Putamen (tissue), 1 donor: ENCODE measurements around the gene PIP4P1.
A peak's percentile ranks its signal among the peaks of the same experiment; 100 is the strongest.
"Not testable (repeated sequence)": the region's sequence is repeated elsewhere in the genome, so short reads cannot be mapped to it uniquely, and the experiment has no call there.

Source experiments
- DNase-seq: peaks from one replicate; pipeline ENCODE4 v3.0.0-alpha.2; 2016; ENCODE audit warnings: low spot score

PIP4P1 gene

DNA sequence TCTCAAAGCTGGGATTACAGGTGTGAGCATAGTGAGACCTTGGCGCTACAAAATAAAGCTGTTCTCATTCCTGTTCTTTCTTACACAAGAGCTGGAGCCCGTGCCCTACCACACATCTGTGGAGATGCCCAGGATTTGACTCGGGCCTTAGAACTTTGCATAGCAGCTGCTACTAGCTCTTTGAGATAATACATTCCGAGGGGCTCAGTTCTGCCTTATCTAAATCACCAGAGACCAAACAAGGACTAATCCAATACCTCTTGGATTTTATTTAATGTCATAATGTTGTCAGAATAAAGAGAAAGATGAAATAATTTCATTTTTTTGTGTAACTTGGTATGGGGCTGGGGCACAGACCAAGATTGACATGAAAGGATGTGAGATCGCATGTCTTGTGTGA lies 15.5 kb upstream of the PIP4P1 start:
- DNase-seq = no peak

DNA sequence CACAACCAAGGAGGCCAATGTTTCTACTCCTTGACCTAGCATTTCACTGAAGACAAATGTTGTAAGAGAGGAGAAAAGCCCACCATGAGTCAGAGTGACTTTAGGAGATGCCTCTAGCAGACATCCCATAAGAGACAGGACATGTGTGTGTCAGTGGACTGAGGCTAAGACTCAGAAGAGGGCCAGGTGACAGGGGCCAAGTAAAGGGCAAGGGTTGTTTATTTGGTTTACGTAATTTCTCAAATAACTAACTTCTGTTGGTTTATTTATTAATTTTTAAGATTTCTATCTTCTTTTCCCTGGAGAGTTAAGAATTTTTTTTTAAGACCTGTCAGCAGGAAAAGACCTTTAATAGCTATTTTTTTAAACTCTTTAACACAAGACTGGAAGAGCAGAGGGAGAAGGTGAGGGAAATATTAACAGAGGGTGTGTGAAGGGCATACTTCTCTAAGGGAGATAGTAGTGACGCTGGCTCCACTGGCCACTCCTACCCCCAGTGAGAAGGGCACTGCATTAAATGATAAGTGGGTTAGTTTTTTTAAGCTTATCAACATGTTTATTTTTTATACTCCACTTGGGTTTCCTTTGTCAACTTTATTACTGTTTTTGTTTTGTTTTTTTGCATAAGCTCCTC lies 11.4 kb upstream of the PIP4P1 start:
- DNase-seq = no peak

DNA sequence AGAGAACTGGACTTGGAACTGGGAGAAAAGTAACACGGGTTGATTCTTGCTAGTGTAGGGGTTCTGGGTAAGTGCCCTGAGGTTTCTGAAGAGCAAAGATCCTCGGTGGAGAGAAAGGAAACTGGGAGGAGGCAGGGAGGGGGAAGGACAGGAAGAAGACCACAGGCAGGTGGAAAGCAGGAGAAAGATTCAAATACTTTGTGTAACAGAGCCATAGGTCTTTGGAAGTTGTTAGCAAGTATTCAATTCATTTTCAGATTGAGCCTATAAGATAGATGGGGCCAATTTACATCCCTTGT lies 9.3 kb upstream of the PIP4P1 start:
- no peak for DNase-seq

DNA sequence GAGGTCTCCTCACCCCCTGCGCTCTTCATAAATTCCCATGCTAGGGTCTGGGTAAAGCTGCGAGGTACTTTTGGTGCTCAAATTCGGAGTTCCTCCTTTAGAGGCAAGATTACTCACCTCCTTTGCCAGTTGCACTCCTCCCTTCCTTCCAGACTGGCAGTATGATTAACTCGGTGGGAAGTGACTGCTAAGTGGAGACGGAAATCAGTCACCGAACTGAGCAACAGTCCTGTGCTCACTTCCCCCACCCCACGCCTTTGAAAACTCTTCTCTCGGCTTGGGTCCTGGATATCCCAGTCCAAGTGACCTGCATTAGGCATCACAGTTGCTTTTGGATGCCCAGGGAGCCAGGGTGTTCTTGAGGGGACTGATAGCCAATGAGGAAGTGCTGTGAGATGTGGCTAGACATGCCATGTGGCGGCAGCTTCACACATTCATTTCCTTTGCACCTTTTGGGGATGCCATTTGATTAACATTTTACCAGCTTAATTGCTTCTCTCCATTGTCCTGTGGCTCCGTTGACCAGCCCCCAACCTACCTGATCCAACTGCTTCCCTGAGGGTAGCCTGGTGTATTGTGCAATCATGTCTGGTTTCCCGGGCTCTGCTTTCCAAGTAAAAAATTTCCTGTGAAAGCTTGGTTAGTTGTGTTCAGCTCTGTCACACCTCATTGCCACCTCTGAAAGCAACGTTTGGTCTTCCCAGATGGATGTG lies 8.8 kb upstream of the PIP4P1 start:
- DNase-seq = no peak

DNA sequence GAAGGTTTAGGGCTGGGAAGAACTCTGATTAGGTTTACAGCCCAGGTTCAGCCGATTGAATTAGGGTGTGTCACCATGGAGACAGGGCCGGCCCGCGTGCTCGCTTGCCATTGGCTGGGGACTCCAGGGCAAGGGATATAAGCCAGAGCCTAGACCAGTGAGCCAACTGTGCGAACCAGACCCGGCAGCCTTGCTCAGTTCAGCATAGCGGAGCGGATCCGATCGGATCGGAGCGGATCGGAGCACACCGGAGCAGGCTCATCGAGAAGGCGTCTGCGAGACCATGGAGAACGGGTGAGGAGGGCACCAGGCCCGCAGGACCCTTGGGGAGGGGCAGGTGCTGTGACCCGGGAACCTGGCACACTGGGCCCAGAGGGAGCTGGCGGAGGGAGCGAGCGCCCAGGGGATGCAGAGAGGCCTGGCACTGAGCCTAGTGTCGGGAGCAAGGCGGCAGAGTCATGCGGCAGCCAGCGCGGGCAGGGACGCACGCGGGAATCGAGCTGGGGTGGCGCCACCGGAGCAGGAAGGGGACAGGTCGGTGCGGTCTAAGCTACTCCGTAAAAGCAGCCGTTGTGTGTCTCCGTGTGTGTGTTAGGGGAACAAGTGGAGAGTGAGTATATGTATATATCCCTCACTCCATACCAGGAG lies 8.1 kb upstream of the PIP4P1 start, which contains the start of gene PNP:
Gene PNP, plus strand, starts transcription at position 165 of the 648 bp plus-strand sequence. Its CDS starts 119 bp downstream, at position 284.
- peak; percentile 84 for DNase-seq

DNA sequence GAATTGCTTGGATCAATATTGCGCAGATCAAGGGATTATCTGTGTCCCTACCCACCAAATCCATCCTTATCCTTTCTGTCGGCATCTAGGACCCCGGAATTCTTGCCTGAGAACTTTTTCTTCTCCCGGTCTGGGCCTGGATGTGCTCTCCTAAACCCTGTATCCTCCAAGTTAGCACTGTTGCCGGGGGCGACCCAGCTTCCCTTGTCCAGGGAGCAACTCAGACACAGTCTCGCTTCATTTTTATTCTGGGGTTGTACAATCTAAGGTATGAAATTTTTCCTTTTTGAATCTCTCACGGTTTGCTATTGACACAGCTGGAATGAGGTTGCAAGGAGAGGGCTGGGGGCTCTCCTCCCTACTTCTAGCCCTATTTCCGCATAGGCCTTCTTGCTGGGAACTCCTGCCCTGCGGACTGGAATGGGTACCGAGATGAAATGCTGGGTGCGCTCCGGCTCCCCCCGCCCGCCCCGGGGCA lies 7.6 kb upstream of the PIP4P1 start:
- DNase-seq = no peak

DNA sequence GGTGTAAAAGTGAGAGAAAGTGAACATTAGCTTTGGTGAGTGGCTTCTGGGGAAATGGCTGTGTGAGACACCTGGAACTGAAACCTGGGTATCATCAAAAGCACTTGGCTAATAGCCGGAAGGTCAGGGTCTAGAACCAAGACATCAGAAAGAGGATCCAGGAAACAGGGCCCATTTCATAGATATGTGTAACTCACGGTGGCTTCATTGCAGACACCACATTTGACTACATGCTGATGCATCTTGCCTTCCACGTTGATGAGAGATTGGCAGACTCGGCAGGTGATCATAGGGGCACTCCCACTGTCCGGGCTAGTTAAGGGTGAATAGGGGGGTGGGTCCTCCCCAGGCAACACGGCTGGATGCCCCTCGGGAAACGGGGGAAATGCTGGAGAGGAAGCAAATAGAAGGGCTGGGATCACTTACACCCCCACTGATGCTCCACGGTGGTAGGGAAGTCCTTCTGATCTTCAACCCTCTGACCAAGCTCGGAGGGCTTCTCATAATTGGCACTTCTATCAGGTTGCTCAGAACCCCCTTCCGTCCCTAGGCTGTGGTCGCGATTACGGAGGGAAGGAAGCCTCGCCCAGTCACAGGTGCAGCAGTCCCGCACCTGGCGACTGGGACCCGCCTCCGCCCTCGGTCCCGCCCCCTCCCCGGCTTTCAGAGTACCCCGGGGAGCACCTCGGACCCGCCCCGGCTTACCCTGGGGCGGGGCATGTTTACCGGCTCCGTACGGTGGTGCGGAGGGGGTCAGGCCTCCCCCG lies 593 bp downstream of the PIP4P1 start:
- DNase-seq = no peak

DNA sequence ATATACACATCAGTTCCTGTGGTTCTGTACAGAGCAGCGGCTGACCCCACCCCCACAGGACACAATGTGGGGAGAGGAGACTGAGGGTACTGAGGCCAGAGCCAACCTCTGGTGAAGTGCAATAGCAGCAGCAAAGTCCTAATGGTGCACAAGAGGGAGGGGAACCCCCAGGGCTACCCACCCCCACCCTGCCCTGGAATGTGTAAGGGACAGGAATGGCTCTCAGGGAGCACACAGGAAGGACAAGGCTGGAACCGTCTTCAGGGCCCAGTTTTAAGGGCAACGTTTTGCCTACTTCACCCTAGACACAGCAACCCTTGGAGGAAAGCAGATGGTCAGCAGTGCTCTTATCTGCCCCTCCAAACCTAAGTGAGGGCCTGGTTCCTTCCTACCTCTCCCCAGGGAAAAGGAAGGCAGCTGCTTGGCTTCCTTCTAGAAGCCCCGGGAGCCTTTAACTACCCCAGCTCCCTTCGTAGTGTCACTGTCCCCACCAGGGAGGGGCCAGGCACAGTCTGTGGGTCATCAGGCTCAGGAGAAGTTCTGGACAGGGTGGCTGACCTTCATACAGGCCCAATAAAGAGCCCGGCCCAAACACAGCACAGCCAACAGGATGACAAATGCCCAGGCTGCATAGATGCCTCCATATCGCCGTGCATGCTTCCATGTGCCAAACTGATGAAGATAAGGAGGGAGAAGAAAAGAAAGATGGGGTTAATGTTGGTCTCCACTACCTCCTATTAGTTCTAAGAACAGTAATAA lies 3.0 kb downstream of the PIP4P1 start:
- DNase-seq = no peak

DNA sequence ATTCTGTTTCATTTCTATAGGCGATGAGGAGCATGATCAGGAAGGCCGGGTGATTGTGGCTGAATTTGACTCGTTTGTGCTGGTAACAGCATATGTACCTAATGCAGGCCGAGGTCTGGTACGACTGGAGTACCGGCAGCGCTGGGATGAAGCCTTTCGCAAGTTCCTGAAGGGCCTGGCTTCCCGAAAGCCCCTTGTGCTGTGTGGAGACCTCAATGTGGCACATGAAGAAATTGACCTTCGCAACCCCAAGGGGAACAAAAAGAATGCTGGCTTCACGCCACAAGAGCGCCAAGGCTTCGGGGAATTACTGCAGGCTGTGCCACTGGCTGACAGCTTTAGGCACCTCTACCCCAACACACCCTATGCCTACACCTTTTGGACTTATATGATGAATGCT lies 4.3 kb downstream of the PIP4P1 start:
- DNase-seq = no peak

DNA sequence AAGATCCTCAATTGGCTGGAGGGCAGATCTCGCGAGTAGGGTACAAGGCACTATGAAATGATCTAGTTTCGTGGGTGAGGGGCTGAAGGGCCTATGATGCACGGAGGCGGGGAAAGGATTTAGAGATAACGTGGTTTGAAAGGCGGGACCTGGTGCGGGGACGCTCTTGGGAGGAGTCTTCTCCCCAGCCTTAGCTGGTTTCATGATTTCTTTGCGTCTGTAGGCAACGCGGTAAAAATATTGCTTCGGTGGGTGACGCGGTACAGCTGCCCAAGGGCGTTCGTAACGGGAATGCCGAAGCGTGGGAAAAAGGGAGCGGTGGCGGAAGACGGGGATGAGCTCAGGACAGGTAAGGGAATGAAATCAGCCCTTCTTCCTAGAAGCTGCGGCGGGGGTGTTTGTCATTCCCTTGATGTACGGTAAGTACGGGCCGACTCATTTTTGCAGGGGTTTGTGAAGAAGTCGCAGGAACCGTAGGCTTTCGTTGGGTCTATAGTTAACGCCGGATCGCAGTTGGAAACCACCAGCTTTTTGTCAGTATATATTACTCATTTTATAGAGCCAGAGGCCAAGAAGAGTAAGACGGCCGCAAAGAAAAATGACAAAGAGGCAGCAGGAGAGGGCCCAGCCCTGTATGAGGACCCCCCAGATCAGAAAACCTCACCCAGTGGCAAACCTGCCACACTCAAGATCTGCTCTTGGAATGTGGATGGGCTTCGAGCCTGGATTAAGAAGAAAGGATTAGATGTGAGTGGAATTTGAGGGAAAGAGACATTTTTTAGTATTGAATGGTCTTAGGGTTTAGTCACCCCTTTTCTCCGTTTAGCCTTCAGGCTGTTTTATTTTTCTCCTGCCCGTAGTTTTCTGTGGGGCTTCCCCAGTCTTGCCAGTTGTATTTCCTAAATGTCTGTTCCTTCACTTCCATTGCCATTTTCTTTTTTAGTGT lies 5.6 kb downstream of the PIP4P1 start:
- no peak for DNase-seq

DNA sequence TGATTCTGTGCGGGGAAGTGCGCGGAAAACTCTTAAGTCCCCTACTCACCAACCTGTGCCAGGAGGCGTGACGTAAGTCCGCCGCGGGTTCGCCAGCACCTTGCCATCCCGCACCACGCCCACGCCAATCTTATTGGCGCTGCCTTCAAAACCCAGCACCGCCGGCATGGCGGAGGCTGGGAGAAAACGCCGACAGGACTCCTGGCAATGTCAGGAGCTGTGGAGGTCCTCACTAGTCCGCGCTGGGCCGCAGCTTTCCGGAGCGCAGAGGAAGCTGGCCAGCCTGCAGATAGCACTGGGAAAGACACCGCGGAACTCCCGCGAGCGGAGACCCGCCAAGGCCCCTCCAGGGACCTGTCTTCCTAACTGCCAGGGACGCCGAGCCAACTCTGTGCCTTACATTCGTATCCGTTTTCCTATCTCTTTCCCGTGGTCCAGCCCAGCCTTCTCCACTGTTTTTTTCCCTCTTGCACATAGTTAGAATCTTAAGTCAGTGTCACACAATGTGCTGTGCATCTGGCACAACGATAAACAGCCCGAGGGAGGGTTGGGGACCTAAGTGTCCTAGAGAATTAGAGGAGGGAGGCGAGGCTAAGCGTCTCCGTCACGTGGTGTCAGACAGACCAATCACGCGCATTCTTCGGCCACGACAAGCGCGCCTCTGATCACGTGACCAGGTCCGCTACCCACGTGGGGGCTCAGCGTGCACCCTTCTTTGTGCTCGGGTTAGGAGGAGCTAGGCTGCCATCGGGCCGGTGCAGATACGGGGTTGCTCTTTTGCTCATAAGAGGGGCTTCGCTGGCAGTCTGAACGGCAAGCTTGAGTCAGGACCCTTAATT lies 6.5 kb downstream of the PIP4P1 start, which contains the start of the genes APEX1 and OSGEP:
Gene APEX1, plus strand, starts transcription at position 711 of the 839 bp plus-strand sequence. CDS start 420 bp downstream, outside the sequence.
Gene OSGEP, minus strand, starts transcription at position 297 of the 839 bp plus-strand sequence. Its CDS starts 129 bp downstream, at position 168.
- peak; percentile 99 for DNase-seq

DNA sequence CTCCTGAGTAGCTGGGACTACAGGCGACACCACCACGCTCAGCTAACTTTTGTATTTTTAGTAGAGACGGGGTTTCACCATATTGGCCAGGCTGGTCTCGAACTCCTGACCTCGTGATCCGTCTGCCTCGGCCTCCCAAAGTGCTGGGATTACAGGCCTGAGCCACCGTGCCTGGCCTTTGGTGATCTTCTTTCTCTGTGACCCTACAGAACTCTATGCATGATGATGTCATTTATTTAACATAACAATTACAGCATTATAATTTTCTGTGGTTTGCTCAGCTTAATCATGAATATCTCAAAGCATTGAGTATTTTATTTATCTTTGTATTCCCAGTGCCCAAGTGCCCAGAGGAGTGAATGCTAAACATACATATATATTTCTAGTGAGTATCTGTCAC lies 8.4 kb downstream of the PIP4P1 start:
- not testable (repeated sequence) for DNase-seq

DNA sequence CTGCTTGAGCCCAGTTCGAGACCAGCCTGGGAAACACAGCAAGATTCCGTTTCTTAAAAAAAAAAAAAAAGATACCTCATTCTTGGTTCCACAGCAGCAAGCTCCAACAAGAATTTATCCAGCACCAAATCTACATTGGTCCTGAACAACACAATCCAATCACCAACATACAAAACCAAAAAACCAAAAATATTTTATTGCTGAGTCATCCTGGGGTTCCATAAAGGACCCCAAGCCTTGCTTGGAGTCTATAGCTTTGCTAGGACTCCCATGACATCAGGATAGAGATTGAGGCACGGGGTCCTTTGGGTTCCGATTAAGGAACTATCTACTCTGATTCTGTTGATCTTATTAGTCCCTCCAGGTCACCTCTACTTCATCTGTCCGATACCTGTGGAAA lies 14.3 kb downstream of the PIP4P1 start:
- no peak for DNase-seq

DNA sequence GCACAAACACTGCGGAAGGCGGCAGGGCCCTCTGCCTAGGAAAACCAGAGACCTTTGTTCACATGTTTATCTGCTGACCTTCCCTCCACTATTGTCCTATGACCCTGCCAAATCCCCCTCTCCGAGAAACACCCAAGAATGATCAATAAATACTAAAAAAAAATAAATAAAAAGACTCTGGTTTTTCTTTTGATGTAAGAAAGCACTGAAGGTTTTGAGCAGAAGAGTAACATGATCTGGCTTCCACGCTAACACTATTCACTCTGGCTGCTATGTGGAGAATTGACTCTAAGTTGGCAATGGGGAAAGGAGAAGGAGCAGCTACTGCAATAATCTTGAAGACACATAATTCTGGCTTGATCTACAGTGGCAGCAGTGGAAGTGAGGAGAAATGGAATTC lies 17.6 kb downstream of the PIP4P1 start:
- DNase-seq = not testable (repeated sequence)

DNA sequence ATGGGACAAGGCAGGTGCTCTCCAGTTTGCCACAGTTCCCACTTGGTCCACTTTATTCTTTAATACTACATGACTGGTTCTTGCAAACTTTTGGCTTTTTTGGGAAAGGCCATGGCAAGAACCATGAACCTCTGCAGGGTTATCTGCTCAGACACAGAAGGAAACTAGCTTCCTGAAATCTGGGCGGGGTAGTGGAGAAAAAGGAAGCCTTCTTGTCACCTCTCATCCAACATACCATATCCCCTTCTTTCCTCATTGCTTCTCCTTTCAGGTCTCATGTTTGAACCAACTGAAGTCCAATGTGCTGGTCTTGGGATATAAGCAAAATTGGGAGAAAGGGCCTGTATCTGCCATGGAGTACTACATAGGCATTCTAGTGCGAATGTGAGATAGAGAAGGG lies 19.8 kb downstream of the PIP4P1 start:
- DNase-seq = no peak

DNA sequence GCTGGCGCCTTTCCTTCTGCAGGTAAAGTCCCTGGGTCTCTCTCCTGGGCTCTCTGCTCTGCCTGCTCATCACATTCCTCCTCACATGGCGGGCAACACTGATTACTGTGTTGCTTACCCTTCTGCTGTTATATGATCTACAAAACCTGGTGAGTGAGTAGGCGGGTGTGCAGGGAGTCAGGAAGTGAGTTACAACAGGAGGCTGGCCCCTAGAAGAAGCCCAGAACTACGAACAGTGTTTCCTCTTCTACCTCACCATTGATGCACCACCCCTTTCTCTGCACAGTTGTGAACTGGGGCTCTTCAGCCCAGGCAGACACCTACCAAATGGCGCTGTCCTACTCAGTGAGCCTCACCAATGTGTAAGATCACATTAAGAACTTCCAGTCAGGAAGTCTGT lies 20.4 kb downstream of the PIP4P1 start:
- no peak for DNase-seq

DNA sequence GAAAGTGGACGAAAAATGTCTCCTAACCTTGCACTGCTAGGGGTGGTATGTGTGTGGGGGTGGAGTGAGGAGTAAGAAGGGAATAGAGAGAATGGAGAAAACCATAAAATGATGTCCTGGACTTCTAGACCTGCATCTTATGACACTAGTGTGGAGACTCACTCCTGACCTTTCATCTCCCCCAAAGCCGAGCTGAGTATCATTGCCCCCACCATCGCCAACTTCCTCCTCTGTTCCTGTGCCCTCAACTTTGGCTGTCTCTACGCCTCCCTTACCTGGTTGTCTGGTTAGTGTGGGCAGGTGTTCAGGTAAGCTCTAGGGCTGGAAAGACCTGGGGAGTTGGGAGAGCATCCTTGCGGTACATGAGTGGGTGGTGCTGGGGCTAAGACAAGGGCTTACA lies 20.8 kb downstream of the PIP4P1 start:
- no peak for DNase-seq

DNA sequence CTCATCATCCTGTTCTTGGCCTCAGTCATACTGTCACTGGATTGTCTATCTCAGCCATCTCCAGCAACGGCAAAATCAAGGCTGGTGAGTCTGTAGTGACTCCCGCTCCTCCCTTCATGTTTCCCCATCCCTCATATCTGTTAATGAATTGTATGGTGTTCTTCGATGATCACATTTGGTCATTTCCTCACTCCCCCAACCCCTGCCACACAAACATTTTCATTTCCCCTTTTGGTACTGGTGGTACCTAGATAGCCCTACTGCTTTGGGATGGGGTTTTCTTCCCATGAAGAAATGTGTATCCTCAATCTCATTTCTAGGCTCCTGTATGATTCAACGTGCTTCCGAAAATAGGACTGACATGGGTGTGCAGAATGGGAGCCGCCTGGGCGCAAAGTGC lies 22.6 kb downstream of the PIP4P1 start:
- no peak for DNase-seq

DNA sequence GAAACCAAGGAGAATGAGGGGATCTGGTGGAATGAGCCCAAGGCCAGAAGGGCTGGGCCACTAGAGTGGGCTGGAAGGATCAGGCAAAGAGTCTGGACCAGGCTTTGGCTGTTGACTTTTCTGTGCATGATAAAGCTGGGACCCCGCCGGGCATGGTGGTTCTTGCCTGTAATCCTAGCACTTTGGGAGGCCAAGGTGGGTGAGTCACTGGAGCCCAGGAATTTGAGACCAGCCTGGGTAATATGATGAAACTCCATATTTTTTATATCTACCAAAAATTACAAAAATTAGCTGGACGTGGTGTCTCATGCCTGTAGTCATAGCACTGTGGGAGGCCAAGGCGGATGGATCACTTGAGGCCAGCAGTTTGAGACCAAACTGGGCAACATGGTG lies 24.9 kb downstream of the PIP4P1 start:
- no peak for DNase-seq
